M059J (cell line): Measurements from ENCODE around the gene MYH10. TPM values are rescaled to one million over a fixed set of nuclear protein-coding genes. Genes with fewer than 3 reads are reported as not detected.
A peak's percentile ranks its signal among the peaks of the same experiment; 100 is the strongest.

Experiments used
- DNase-seq: peaks from one replicate; pipeline ENCODE4 v3.0.0-alpha.2; 2012; ENCODE audit warnings: low read depth
- total RNA-seq: library from RNA; depleted of rRNA; stranded (reverse); fragments of >200 nt; shearing (Covaris generic); gene quantifications from 2 replicates; pipeline ENCODE4 v1.2.3, GENCODE V29; 2014; rRNA removed

Gene MYH10
- total RNA-seq, 1 experiment from 2014 or later, result 36.3 TPM

- no peak for DNase-seq
Measured at GRCh38 chr17:8445536-8445935, 185.0 kb downstream of the MYH10 start.

GRCh38 chr17:8444494-8444893 lies 186.0 kb downstream of the MYH10 start:
- no peak for DNase-seq

- DNase-seq, result no peak
Measured at GRCh38 chr17:8443756-8444155, 186.8 kb downstream of the MYH10 start.

- no peak for DNase-seq
Measured at GRCh38 chr17:8442310-8442709, 188.2 kb downstream of the MYH10 start.

- DNase-seq, result no peak
Measured at GRCh38 chr17:8441690-8442089, 188.8 kb downstream of the MYH10 start.

- DNase-seq, result no peak
Measured at GRCh38 chr17:8439681-8440080, 190.8 kb downstream of the MYH10 start.

- no peak for DNase-seq
Measured at GRCh38 chr17:8438441-8438840, 192.1 kb downstream of the MYH10 start.

- DNase-seq, result peak; percentile 4
Measured at GRCh38 chr17:8436844-8437171, 193.7 kb downstream of the MYH10 start.

- DNase-seq, result peak; percentile 65
Measured at GRCh38 chr17:8436169-8436843, 194.2 kb downstream of the MYH10 start.

GRCh38 chr17:8435245-8436168 lies 195.0 kb downstream of the MYH10 start, which contains the start of gene NDEL1:
NDEL1 (plus strand) TSS chr17:8435884; CDS start chr17:8444272, 8,388 bp downstream.
- DNase-seq, result peak; percentile 95

- DNase-seq, result peak; percentile 89
Measured at GRCh38 chr17:8430966-8431365, 199.6 kb downstream of the MYH10 start.

GRCh38 chr17:8426802-8427201 lies 203.7 kb downstream of the MYH10 start:
- DNase-seq, result no peak

- no peak for DNase-seq
Measured at GRCh38 chr17:8426094-8426720, 204.3 kb downstream of the MYH10 start.

Other genes with a start within 250 kb of the MYH10 start
- gene RPL26, start 247.5 kb downstream of the MYH10 start, total RNA-seq, result 2,231 and 3,155 TPM in 2 replicates
- 0.10 TPM in 1 of 2 replicates, not detected in the other for gene RNF222, start 232.9 kb downstream of the MYH10 start, total RNA-seq
- gene NDEL1, start 194.8 kb downstream of the MYH10 start, total RNA-seq, result 39.5 and 43.7 TPM in 2 replicates
- not detected in 2 replicates for gene CCDC42, start 114.1 kb upstream of the MYH10 start, total RNA-seq
- not detected in 2 replicates for gene SPDYE4, start 127.8 kb upstream of the MYH10 start, total RNA-seq
- not detected in 2 replicates for gene MFSD6L, start 168.6 kb upstream of the MYH10 start, total RNA-seq
- gene PIK3R6, start 236.9 kb upstream of the MYH10 start, total RNA-seq, result not detected in 2 replicates